Measurements from ENCODE around the gene PRR5L.

DNA sequence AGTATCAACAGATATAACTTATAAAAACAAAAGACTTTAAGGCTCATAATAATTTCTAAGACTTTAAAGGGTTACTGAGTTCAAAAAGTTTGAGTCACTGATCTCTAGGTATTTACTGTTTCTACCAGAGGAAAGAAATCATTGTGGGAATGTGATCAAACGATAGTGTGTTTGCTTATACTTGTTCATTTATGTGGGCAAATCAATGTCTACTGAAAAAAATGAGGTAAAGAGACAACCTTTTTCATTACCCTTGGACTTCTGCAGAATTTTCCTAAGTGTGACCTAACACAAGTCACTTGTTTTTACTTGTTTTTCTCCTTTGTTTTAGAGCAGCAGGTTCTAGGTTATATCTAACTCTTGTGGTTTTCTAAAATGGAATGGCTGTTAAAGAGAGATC lies 65.4 kb downstream of the PRR5L start:
- TF ChIP-seq, protein P1, sequence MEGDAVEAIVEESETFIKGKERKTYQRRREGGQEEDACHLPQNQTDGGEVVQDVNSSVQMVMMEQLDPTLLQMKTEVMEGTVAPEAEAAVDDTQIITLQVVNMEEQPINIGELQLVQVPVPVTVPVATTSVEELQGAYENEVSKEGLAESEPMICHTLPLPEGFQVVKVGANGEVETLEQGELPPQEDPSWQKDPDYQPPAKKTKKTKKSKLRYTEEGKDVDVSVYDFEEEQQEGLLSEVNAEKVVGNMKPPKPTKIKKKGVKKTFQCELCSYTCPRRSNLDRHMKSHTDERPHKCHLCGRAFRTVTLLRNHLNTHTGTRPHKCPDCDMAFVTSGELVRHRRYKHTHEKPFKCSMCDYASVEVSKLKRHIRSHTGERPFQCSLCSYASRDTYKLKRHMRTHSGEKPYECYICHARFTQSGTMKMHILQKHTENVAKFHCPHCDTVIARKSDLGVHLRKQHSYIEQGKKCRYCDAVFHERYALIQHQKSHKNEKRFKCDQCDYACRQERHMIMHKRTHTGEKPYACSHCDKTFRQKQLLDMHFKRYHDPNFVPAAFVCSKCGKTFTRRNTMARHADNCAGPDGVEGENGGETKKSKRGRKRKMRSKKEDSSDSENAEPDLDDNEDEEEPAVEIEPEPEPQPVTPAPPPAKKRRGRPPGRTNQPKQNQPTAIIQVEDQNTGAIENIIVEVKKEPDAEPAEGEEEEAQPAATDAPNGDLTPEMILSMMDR (IDR thresholded peaks at IDR 0.05), result no peak
- TF ChIP-seq POLR2A (IDR thresholded peaks at IDR 0.05), result no peak

Measured in thyroid gland (tissue), 4 donors.